Umbilical cord (tissue), 2 donors: ENCODE results near the gene CYP27C1. TPM values are rescaled to one million over a fixed set of nuclear protein-coding genes. Genes with fewer than 3 reads are reported as not detected.
"Not testable (repeated sequence)": the region's sequence is repeated elsewhere in the genome, so short reads cannot be mapped to it uniquely, and the experiment has no call there.

ENCODE experiments used
- DNase-seq: peaks from one replicate; pipeline ENCODE4 v3.0.0-alpha.2; 2015; ENCODE audit warnings: low spot score
- total RNA-seq: library from RNA; depleted of rRNA; stranded (reverse); fragments of >200 nt; gene quantifications from one replicate; pipeline ENCODE4 v1.2.3, GENCODE V29; 2014; ENCODE audit warnings: low replicate concordance; ENCODE audit not compliant: insufficient read depth

CYP27C1 gene
- total RNA-seq, 1 donor from 2014 or later = 0.72 TPM

DNA sequence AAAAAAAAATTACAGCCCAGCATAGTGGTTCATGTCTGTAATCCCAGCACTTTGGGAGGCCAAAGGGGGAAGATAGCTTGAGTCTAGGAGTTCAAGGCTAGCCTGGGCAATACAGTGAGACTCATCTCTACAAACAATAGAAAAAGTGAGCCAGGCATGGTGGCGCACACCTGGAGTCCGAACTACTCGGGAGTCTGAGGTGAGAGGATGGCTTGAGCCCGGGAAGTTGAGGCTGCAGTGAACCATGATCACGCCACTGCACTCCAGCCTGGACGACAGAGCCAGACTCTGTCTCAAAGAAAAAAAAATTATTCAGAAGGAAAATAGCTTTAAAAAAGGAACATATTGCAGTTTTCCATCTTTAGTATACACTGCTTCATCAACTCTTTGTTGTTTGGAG lies 47.8 kb downstream of the CYP27C1 start:
- DNase-seq = no peak

DNA sequence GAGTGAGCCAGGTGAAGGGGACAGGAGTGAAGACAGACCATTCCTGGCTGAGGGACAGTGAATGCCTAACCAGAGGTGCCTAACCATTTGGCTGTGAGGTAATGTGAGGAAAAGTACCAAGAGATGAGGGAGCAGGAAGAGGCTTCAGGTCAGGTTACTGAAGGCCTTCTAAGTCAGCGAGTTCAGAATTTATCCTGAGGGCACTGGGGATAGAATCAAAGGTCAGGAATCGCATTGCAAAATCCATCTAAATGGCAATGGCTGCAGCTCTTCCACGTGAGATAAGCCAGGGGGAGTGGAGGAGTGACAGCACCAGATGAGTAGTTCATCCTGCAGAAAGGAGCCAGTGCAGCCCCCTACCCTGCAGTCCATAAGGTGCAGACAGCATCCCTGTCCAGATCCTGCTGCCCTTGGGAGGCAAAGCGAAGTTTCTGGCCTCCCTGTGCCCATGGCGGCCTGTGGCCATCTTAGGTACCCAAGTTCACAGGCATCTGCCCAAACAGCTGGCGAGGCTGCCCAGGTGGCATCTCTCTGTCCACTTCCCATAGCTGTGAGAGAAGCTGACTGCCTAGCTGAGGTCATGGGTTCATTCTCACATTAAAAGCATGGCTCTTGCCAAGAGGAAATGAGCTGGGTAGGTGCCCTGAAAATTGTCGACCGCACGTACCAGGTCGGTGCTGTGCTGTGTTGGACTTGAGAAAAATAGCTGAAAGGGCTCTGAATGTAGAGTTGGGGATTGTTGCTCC lies 49.5 kb downstream of the CYP27C1 start:
- no peak for DNase-seq

GRCh38 chr2:127170021-127170420 lies 50.1 kb downstream of the CYP27C1 start:
- DNase-seq = no peak

- no peak for DNase-seq
These were observed 50.9 kb downstream of the CYP27C1 start for GRCh38 chr2:127169066-127169660.

DNA sequence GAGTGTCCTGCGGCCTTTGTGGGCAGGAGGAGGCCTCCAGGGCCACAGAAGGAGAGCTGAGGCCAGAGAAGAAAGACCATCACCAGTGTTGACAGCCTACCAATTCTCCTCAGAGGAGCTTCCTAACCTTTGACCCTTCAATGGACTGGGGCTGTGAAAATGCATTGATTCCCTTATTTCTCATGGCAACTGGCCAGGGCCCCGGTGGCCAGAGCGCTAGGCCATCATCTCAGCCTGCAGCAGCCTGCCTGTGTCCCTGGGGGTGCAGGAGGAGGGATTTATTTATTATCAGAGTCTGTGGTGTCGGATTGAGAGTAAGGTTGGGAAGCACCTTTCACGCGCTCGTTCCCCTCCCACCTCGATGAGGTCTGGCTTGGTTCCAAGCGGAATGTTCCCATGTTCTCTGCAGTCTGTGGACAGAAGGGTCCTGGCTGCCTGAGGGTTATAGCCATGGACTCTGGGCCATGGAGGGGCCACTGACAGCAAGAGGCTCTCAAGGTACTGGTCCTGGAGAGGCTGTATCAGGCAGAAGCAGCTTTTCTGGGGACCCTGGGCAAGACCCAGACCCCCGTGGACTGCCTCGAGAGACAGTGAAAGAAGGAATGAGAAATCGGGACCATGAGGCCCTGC lies 53.8 kb downstream of the CYP27C1 start:
- no peak for DNase-seq

GRCh38 chr2:127165539-127165935 lies 54.6 kb downstream of the CYP27C1 start:
- no peak for DNase-seq

DNA sequence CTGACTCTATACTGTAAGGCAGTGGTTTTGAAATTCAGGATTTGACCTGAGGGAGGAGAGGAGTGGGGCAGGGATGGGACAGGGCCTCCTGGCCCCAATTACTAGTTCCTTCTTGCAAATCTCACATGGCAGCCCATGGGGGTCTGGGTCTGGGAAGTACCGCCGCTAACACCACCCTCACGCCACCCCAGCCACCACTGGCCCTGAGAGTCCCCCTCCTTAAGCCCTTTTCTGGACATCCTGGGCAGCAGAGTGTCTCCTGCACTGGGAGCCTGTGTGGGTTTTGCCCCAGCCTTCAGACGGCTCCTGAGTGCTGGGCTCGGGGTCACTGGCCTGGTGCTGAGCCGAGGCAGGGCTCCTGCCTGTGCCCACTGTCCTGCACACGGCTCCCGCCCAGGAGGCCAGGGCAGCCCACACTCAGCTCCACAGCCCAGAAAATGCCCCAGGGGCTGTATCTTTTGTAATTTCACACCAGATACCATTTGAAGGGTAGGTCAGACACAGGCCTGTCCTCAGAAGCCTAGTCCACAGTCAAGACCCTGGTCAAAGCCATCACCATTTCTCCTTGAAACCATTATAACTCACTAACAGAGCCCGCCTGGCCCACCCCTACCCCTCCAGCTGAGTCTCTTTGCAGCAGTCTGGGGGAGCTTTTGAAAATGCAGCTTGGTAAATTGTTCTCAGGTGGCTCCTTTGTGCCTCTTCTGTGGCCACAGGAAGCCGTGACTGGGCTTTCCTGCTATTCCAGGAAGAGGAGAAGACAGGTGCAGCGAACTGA lies 55.1 kb downstream of the CYP27C1 start:
- no peak for DNase-seq

GRCh38 chr2:127163921-127164320 lies 56.2 kb downstream of the CYP27C1 start:
- DNase-seq = no peak

DNA sequence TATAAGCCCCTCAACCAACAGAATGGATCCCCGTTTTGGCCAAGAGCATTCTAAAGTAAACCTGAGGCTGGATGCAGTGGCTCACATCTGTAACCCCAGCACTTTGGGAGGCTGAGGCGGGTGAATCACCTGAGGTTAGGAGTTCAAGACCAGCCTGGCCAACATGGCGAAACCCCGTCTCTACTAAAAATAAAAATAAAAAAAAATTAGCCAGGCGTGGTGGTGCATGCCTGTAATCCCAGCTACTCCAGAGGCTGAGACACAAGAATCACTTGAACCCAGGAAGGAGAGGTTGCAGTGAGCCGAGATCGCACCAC lies 57.1 kb downstream of the CYP27C1 start:
- not testable (repeated sequence) for DNase-seq

GRCh38 chr2:127162261-127163089 lies 57.6 kb downstream of the CYP27C1 start:
- DNase-seq = no peak

DNA sequence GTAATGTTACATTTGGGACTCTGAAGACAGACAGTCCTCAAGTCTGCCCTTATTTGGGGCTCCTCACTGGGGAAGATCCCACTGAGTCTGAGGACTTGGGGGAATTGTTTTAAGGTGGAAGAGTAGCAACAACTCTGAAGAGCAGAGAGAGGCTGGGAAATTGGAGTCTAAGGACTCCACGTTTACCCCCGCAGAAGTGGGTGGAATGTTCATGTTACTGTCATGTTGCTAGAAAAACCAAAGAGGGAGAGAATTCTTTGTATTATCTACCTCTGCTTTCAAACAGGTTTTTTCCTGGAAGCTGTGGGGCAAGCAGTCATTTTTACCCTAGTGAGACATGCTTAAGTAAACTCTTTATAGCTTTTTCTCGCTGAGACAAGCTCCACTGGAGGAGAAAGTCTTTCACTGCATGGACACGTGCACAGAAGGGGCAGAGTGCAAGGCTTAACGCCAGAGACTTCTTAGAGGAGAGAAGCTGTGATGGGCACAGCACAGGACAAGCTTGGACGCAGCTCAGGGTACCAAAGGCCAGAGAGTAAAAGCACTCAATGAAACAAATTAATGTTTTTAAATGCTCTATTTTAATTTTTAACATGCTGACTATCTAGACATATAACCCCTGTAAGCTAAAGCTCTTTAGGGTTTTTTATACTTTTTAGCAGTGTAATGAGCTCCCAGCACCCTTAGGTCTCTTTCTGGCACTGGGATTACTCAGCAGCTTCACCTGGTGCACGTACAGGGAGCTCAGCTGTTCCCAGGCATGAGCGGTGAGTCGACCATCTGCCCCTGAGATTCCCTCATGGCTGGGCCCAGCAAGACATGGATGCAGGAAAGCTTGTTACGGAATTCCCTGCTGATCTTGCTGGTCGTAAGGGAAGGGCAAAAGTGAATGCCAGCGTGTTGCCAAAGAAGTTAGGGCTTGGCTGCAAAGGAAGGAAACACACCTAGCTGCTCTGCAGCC lies 58.6 kb downstream of the CYP27C1 start:
- DNase-seq = no peak

- DNase-seq = no peak
These were observed 59.4 kb downstream of the CYP27C1 start for GRCh38 chr2:127160676-127161075.

GRCh38 chr2:127159543-127159942 lies 60.6 kb downstream of the CYP27C1 start:
- no peak for DNase-seq

DNA sequence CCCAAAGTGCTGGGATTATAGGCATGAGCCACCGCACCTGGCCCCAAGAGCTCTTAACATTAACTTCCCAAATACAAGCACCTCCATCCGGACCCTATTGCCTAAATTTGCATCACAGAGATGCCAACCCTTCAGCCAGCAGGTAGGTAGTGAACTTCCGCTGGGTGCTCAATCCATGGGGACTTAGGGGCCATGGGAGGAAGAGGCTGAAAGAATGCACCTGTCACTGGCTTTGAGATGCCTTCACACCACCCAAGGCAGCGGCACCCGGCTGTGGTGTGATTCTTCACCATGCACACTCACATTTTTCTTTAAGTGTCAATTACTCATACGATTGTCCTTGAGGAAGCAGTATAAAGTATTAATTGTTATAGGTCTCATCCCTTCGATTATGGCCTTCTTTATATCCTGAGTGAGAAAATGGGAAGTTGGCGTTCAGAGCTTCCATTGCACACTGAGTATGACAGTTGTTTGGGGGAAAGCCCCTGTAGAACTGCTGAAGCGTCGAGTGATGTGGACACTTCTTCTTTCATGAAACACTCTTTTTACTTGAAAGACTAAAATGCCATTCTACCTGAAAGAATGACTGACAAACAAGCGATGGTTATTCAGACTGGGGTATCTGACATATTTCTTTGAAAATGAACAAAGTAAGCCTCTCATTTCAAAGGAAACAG lies 61.3 kb downstream of the CYP27C1 start:
- no peak for DNase-seq

DNA sequence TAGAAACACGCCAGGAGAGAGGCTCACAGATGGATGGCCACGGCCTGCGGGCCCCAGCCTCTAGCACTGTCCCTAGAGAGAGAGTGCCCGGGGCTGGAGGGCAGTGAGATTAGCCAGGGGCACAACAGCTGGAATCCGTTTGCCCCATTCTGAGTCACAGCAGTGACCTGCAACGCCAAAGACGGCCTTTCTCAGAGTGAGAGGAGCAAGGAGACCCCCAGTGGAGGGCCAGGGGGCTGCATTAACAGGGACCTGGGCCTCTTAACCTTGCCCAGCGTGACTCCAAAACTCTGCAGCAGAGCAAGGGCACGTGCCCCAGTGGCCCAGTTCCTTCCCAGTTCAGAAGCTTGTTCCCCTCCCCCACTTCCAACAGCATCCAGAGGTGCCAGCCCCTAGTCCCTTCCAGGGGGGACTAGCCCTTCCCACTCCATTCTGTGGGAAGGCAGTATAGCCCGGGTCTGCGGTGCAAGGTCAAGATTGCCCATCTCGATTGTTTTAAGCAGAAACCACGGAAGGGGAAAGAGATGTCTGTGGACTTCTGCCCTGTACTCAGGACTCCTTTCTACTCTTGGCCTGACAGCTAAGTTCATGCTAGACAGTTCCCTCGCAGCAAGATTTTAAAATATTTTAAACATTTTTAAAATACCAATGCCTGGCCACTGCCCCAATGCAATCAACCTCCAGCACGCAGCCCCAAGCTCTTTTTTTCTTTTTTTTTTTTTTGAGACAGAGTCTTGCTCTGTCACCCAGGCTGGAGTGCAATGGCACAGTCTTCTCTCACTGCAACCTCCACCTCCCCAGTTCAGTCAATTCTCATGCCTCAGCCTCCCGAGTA lies 62.2 kb downstream of the CYP27C1 start:
- no peak for DNase-seq

- DNase-seq = no peak
These were observed 63.0 kb downstream of the CYP27C1 start for GRCh38 chr2:127157114-127157513.

DNA sequence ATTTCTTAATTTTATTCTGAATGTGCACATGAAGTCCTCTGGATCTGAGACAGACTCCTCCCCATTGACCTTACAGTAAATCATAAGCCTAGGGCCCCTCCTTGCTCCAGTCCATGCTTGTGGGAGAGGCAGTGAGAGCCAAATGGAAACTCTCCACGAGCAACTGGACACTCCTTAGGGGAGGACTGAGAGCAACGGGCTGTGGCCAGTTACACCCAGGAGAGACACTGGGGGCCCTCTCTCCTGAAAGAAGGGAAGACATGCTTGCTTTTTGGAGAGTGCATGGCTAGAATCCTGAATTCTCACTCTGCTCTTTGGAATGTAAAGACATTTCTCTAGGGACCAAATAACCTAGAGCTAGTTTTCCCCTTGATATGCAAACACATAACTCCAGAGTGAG lies 64.2 kb downstream of the CYP27C1 start:
- peak; percentile 71 for DNase-seq

DNA sequence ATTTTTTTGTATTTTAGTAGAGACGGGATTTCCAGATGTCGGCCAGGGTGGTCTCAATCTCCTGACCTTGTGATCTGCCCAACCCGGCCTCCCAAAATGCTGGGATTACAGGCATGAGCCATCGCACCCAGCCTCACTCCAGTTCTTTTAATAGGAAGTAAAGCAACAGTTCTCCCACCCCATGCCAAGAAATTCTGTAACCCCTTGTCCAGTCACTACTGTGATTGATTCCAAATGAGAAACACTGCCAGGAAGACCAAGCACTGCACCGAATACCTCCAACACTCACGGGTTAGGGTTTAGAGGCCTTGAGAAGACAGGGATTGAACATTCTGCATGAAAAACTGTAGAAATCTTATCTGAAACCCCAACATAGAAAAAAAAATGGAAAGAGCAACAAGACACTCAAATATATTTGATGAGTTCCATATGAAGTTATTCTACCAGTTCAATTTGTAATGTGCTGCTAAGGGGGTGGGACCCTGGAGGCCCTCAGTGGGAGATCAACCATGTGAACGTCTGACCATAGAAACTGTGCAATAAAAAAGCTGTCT lies 65.0 kb downstream of the CYP27C1 start:
- peak; percentile 57 for DNase-seq
